Heart left ventricle (tissue), 16 donors: ENCODE results near the gene OTOP2. TPM values are rescaled to one million over a fixed set of nuclear protein-coding genes. Genes with fewer than 3 reads are reported as not detected.

ENCODE experiments used
- ATAC-seq, 4 donors: fragments of 200-7000 bp; cut with Tn5 transposase; one replicate each; pipeline ENCODE4 v1.9.1; 2020 to 2022; ENCODE audit warnings: moderate library complexity in 4 of 4, mild to moderate bottlenecking in 3 of 4, moderate number of reproducible peaks in 1 of 4
- DNase-seq, 5 donors: peaks; one replicate each; pipeline ENCODE4 v3.0.0-alpha.2; 2020
- H3K27ac ChIP-seq, 12 donors: fragments of 200-600 bp; sonication (generic) in 4 of 12; one replicate each; pipeline versions ENCODE4 v1.5.0 to v1.8.0; 2016 to 2022; ENCODE audit warnings: mild to moderate bottlenecking in 2 of 12
- H3K27me3 ChIP-seq, 9 donors: fragments of 200-600 bp; sonication (generic) in 2 of 9; one replicate each; pipeline versions ENCODE4 v1.5.1 to v1.8.0; 2016 to 2022; ENCODE audit warnings: mild to moderate bottlenecking in 3 of 9
- H3K36me3 ChIP-seq, 9 donors: fragments of 200-600 bp; sonication (generic) in 2 of 9; one replicate each; pipeline versions ENCODE4 v1.5.0 to v1.8.0; 2018 to 2022; ENCODE audit warnings: mild to moderate bottlenecking in 2 of 9
- H3K4me1 ChIP-seq, 12 donors: fragments of 200-600 bp; sonication (generic) in 4 of 12; one replicate each; pipeline versions ENCODE4 v1.5.0 to v1.8.0; 2016 to 2022; ENCODE audit warnings: mild to moderate bottlenecking in 3 of 12
- H3K4me3 ChIP-seq, 12 donors: fragments of 200-600 bp; sonication (generic) in 4 of 12; one replicate each; pipeline versions ENCODE4 v1.5.0 to v1.8.0; 2017 to 2022; ENCODE audit warnings: mild to moderate bottlenecking in 9 of 12, moderate library complexity in 4 of 12
- H3K9me3 ChIP-seq, 12 donors: fragments of 200-600 bp; sonication (generic) in 4 of 12; one replicate each; pipeline versions ENCODE4 v1.5.0 to v1.8.0; 2016 to 2022; ENCODE audit warnings: mild to moderate bottlenecking in 1 of 12
- POLR2A ChIP-seq, 2 donors: fragments of 450-650 bp; IDR thresholded peaks; one replicate each; pipeline ENCODE4 v1.6.1; 2017; ENCODE audit warnings: antibody characterized with exemption in 2 of 2, mild to moderate bottlenecking in 2 of 2, moderate library complexity in 2 of 2
- WGBS, 4 donors: extraction: QIAGEN DNeasy Blood & Tissue Kit in 2 of 4; methylation state at CpG; one replicate each; pipeline versions ENCODE4 v1.1.5 to v1.1.7; 2013 to 2018; 5-methylcytosine and 5-hydroxymethylcytosine counted together
- intact Hi-C, 10 donors: fragments of 100-400 bp; cut with DNase I; formaldehyde crosslinking; loops; one replicate each; pipeline versions ENCODE4 v1.11.1 to v1.14.2; 2022
- polyA plus RNA-seq, 2 donors: library from polyadenylated mRNA; stranded (reverse); fragments of 200-250 nt; gene quantifications; one replicate each; pipeline ENCODE4 v1.2.3, GENCODE V29; 2013
- total RNA-seq, 9 donors: library from RNA; depleted of rRNA in 2 of 9; stranded (reverse); fragments of >200 nt in 2 of 9; fragmentation: NEBNext Ultra II Directional in 3 of 9; extraction: Animal tissue kit (Norgen Biotek cat#: 25700) in 3 of 9; gene quantifications; one replicate each; pipeline versions ENCODE4 v1.1.0 to v1.2.4, GENCODE V29; 2016 to 2023
- TF ChIP-seq, protein P1 (sequence below), 12 donors: fragments of 200-600 bp; sonication (generic) in 4 of 12; IDR thresholded peaks; one replicate each; pipeline versions ENCODE4 v1.5.0 to v1.8.0; 2018 to 2022; ENCODE audit warnings: antibody characterized with exemption in 12 of 12, mild to moderate bottlenecking in 5 of 12
- donor health status: ischemic (EF 13 %, LVEDD 7.1; RV severe dilation, severe dysfunction).
- donor health status: healthy with polysubstance abuse.
- donor health status: DM: no; HTN: yes; CAD: no.
- donor health status: DM: no; HTN: no; CAD: no.
- donor health status: ischemic (EF 25% LVEDD 6.9; RV normal size, moderate dysfunction).
- donor health status: ischemic (EF 25% LVEDD 5.7; RV mildly dilated, moderate dysfunction).
- donor health status: healthy.
- donor health status: DM: yes; HTN: yes; CAD: no.
- donor health status: ischemic (EF 35%, LVEDD 5.7; RV mildly dilated, moderate dysfunction).
- donor health status: nonischemic (EF 11% LVEDD 7.7; RV severe dilation, severe dysfunction).
- donor health status: DM: yes; HTN: yes; CAD: no.
- donor health status: PGD.
- donor health status: ischemic (EF 29% LVEDD 5.4; RV normal size, mild dysfunction).
- donor health status: nonischemic (EF 23%, LVEDD 6.1; RV moderate dilation, normal function).

OTOP2 gene
- total and polyA plus RNA-seq, 11 donors: not detected

DNA sequence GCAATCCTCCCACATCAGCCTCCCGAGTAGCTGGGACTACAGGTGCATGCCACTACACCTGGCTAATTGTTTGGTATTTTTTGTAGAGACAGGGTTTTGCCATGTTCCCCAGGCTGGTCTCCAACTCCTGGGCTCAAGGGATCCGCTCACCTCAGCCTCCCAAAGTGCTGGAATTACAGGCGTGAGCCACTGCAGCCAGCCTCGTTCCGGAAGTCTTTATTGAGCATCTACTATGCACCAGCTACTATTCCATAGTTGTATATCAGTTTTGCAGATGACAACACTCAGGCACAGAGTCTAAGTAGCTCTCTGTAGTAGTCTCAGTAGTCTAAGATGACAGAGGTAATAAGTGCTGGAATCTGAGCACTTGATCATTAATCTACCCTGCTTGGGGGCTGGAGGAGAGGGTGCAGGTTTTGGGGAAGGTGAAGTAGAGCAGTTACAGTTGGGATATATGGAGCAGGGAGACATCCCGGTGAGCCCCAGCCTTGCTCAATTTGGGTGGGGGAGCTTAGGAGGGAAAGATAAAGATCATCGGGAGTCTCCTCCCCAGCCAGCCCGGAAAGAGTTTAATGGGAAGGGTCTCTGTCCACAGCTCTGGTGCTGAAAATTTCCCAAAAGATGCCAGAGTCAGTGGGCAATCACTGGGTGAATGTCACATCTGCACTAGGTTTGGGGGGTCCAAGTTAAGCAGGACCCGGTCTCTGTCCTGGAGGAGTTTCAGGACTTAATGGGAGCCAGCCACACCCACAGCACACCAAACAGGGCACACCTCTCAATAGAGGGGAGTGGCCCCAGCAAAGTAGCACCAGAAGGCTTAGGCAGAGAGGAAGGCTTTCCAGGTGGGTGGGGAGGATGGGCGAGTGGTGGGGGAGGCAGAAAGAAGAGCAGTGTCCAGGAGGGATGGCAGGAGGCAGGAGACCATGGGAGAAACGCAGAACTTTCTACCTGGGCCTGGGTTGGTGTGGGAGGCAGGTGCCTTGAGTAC lies 13.3 kb downstream of the OTOP2 start:
- no peak overlapping the region for H3K27ac ChIP-seq
- ATAC-seq (no peak), DNase-seq (peak in 1 of 5 donors; percentile 18)
- peaks cover 27 to 81% (median 50%) of the 10 kb centered on the region in 9 donors for H3K27me3 ChIP-seq
- peaks cover 0 to 12% (median 0%) of the 10 kb centered on the region in 12 donors for H3K4me1 ChIP-seq
- no peaks in the 10 kb centered on the region for H3K9me3 ChIP-seq
- 48 to 51% (median 48%) methylated on average over 11 of the region's 11 CpGs for WGBS, 4 donors
- intact Hi-C loops: no loop called here
- no peaks in the 10 kb centered on the region for H3K36me3 ChIP-seq
- TF ChIP-seq POLR2A (IDR thresholded peaks at IDR 0.05): no peak
- TF ChIP-seq, protein P1, sequence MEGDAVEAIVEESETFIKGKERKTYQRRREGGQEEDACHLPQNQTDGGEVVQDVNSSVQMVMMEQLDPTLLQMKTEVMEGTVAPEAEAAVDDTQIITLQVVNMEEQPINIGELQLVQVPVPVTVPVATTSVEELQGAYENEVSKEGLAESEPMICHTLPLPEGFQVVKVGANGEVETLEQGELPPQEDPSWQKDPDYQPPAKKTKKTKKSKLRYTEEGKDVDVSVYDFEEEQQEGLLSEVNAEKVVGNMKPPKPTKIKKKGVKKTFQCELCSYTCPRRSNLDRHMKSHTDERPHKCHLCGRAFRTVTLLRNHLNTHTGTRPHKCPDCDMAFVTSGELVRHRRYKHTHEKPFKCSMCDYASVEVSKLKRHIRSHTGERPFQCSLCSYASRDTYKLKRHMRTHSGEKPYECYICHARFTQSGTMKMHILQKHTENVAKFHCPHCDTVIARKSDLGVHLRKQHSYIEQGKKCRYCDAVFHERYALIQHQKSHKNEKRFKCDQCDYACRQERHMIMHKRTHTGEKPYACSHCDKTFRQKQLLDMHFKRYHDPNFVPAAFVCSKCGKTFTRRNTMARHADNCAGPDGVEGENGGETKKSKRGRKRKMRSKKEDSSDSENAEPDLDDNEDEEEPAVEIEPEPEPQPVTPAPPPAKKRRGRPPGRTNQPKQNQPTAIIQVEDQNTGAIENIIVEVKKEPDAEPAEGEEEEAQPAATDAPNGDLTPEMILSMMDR (IDR thresholded peaks at IDR 0.05): no peak
- H3K4me3 ChIP-seq: no peak overlapping the region

GRCh38 chr17:74938194-74938950 lies 14.3 kb downstream of the OTOP2 start:
- WGBS, 4 donors: 55 to 67% (median 63%) methylated on average over 8 of the region's 8 CpGs
- H3K36me3 ChIP-seq: no peaks in the 10 kb centered on the region
- intact Hi-C loops: no loop called here
- H3K9me3 ChIP-seq: no peaks in the 10 kb centered on the region
- H3K4me3 ChIP-seq: no peak overlapping the region
- DNase-seq (no peak), ATAC-seq (no peak)
- peaks cover 29 to 81% (median 45%) of the 10 kb centered on the region in 9 donors for H3K27me3 ChIP-seq
- TF ChIP-seq, protein P1 (IDR thresholded peaks at IDR 0.05): no peak
- TF ChIP-seq POLR2A (IDR thresholded peaks at IDR 0.05): no peak
- no peak overlapping the region for H3K27ac ChIP-seq
- peaks cover 0 to 12% (median 0%) of the 10 kb centered on the region in 12 donors for H3K4me1 ChIP-seq

DNA sequence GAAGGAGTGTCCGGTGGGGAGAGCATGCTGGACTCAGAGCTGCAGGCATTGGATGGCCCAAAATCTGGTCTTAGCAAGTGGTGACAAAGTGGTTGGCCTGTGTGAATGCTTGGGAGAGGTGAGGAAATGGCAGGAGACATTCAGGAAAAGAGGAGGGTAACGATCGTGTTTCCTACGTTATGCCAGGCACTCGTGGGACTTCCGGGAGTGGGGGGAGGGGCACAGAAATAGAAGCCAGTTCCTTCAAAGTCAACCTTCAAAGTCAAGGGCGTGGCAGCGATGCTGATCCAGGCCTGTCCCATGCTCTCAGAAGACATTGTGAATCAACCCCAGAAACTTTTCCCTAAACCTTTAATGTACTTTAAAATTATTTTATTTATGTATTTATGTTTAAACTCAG lies 15.5 kb downstream of the OTOP2 start:
- TF ChIP-seq POLR2A (IDR thresholded peaks at IDR 0.05): no peak
- TF ChIP-seq, protein P1 (IDR thresholded peaks at IDR 0.05): no peak
- 42 to 51% (median 49%) methylated on average over 8 of the region's 8 CpGs for WGBS, 4 donors
- DNase-seq (no peak), ATAC-seq (no peak)
- peaks cover 0 to 12% (median 0%) of the 10 kb centered on the region in 12 donors for H3K4me1 ChIP-seq
- no peak overlapping the region for H3K4me3 ChIP-seq
- H3K27ac ChIP-seq: no peak overlapping the region
- no peaks in the 10 kb centered on the region for H3K36me3 ChIP-seq
- no peaks in the 10 kb centered on the region for H3K9me3 ChIP-seq
- peaks cover 28 to 72% (median 45%) of the 10 kb centered on the region in 9 donors for H3K27me3 ChIP-seq
- intact Hi-C loops: no loop called here
